ENCODE results near the gene APOBEC3B.
"Not testable (repeated sequence)": the region's sequence is repeated elsewhere in the genome, so short reads cannot be mapped to it uniquely, and the experiment has no call there.

Gene APOBEC3B

GRCh38 chr22:38952281-38952993, 29.7 kb upstream of the APOBEC3B start:
- no peak for DNase-seq

- no peak for DNase-seq
Measured at GRCh38 chr22:38953091-38953490, 29.1 kb upstream of the APOBEC3B start.

- peak; percentile 77 for DNase-seq
Measured at GRCh38 chr22:38953577-38954413, 28.4 kb upstream of the APOBEC3B start.

- no peak for DNase-seq
Measured at GRCh38 chr22:38954414-38955043, 27.6 kb upstream of the APOBEC3B start.

GRCh38 chr22:38955250-38955905, 26.8 kb upstream of the APOBEC3B start:
- no peak for DNase-seq

- DNase-seq, result no peak
Measured at GRCh38 chr22:38955926-38956325, 26.2 kb upstream of the APOBEC3B start.

GRCh38 chr22:38956551-38956950, 25.6 kb upstream of the APOBEC3B start:
- no peak for DNase-seq

- DNase-seq, result no peak
Measured at GRCh38 chr22:38957046-38957770, 24.9 kb upstream of the APOBEC3B start, which contains the start of gene APOBEC3A. APOBEC3A (plus strand) TSS chr22:38957609; CDS start chr22:38957692, 83 bp downstream.

- no peak for DNase-seq
Measured at GRCh38 chr22:38957808-38958650, 24.1 kb upstream of the APOBEC3B start.

- not testable (repeated sequence) for DNase-seq
Measured at GRCh38 chr22:38958651-38958943, 23.6 kb upstream of the APOBEC3B start.

GRCh38 chr22:38959590-38959989, 22.6 kb upstream of the APOBEC3B start:
- no peak for DNase-seq

GRCh38 chr22:38960673-38961072, 21.5 kb upstream of the APOBEC3B start:
- not testable (repeated sequence) for DNase-seq

GRCh38 chr22:38963291-38963738, 18.8 kb upstream of the APOBEC3B start:
- not testable (repeated sequence) for DNase-seq

GRCh38 chr22:38963872-38964271, 18.3 kb upstream of the APOBEC3B start:
- DNase-seq, result no peak

GRCh38 chr22:38964306-38964705, 17.8 kb upstream of the APOBEC3B start:
- no peak for DNase-seq

GRCh38 chr22:38964989-38965388, 17.2 kb upstream of the APOBEC3B start:
- no peak for DNase-seq

GRCh38 chr22:38965614-38966379, 16.4 kb upstream of the APOBEC3B start:
- DNase-seq, result no peak

GRCh38 chr22:38966380-38966702, 15.8 kb upstream of the APOBEC3B start:
- no peak for DNase-seq

GRCh38 chr22:38966942-38967341, 15.2 kb upstream of the APOBEC3B start:
- no peak for DNase-seq
